Liver (tissue), 9 donors: Measurements from ENCODE around the gene NOL11. TPM values are rescaled to one million over a fixed set of nuclear protein-coding genes. Genes with fewer than 3 reads are reported as not detected.
"Not testable (repeated sequence)": the region's sequence is repeated elsewhere in the genome, so short reads cannot be mapped to it uniquely, and the experiment has no call there.

ENCODE experiments used
- DNase-seq: peaks from one replicate; pipeline ENCODE4 v3.0.0-alpha.2; 2017; ENCODE audit warnings: low spot score
- H3K27ac ChIP-seq, 2 donors: one replicate each; pipeline ENCODE4 v1.7.0; 2013; ENCODE audit warnings: inconsistent platforms in 2 of 2, low read length in 2 of 2, control low read depth in 1 of 2, low read depth in 1 of 2, mild to moderate bottlenecking in 1 of 2
- H3K27me3 ChIP-seq, 4 donors: one replicate each; pipeline versions ENCODE4 v1.6.1 to v1.7.0; 2013; ENCODE audit warnings: low read length in 3 of 4, inconsistent platforms in 1 of 4, mild to moderate bottlenecking in 1 of 4, moderate library complexity in 1 of 4; ENCODE audit not compliant: control insufficient read depth in 4 of 4, insufficient read depth in 4 of 4
- H3K36me3 ChIP-seq, 4 donors: one replicate each; pipeline versions ENCODE4 v1.6.1 to v1.7.0; 2013; ENCODE audit warnings: low read length in 3 of 4, mild to moderate bottlenecking in 3 of 4, low read depth in 1 of 4, moderate library complexity in 1 of 4; ENCODE audit not compliant: control insufficient read depth in 4 of 4, insufficient read depth in 3 of 4
- H3K4me1 ChIP-seq, 4 donors: one replicate each; pipeline versions ENCODE4 v1.6.1 to v1.7.0; 2013; ENCODE audit warnings: low read length in 3 of 4, mild to moderate bottlenecking in 3 of 4, moderate library complexity in 1 of 4; ENCODE audit not compliant: control insufficient read depth in 4 of 4, insufficient read depth in 4 of 4
- H3K4me3 ChIP-seq, 3 donors: one replicate each; pipeline versions ENCODE4 v1.6.1 to v1.7.0; 2013; ENCODE audit warnings: low read length in 3 of 3, control low read depth in 1 of 3, low read depth in 1 of 3, mild to moderate bottlenecking in 1 of 3
- H3K9ac ChIP-seq, 2 donors: one replicate each; pipeline ENCODE4 v1.7.0; 2013; ENCODE audit warnings: low read length in 2 of 2, mild to moderate bottlenecking in 2 of 2, moderate library complexity in 2 of 2, control low read depth in 1 of 2, low read depth in 1 of 2
- H3K9me3 ChIP-seq, 4 donors: one replicate each; pipeline versions ENCODE4 v1.6.1 to v1.7.0; 2013; ENCODE audit warnings: low read length in 3 of 4; ENCODE audit not compliant: control insufficient read depth in 4 of 4
- ATF3 ChIP-seq: IDR thresholded peaks from 2 replicates; pipeline ENCODE4 v1.6.1; 2016; ENCODE audit warnings: antibody characterized with exemption
- CTCF ChIP-seq: fragments of 150-350 bp; IDR thresholded peaks from 2 replicates; pipeline ENCODE4 v1.5.1; 2017; ENCODE audit warnings: improper control_type of control experiment, low read depth, low read length; ENCODE audit not compliant: missing input control
- EGR1 ChIP-seq, 2 donors: IDR thresholded peaks; 2 replicates each; pipeline ENCODE4 v1.6.1; 2016 to 2018; ENCODE audit warnings: antibody characterized with exemption in 2 of 2, low read depth in 2 of 2
- FOXA2 ChIP-seq: IDR thresholded peaks from 2 replicates; pipeline ENCODE4 v1.6.1; 2016; ENCODE audit warnings: antibody characterized with exemption
- GABPA ChIP-seq, 2 donors: IDR thresholded peaks in 1 of 2; conservative IDR thresholded peaks in 1 of 2; 2 replicates each; pipeline ENCODE4 v1.6.1; 2016; ENCODE audit warnings: antibody characterized with exemption in 2 of 2, mild to moderate bottlenecking in 1 of 2, moderate library complexity in 1 of 2
- HNF4G ChIP-seq: IDR thresholded peaks from 2 replicates; pipeline ENCODE4 v1.6.1; 2016; ENCODE audit warnings: antibody characterized with exemption
- JUND ChIP-seq, 2 donors: IDR thresholded peaks; 2 replicates each; pipeline ENCODE4 v1.6.1; 2016; ENCODE audit warnings: antibody characterized with exemption in 2 of 2
- MAX ChIP-seq: IDR thresholded peaks from 2 replicates; pipeline ENCODE4 v1.6.1; 2016; ENCODE audit warnings: antibody characterized with exemption
- NR2F2 ChIP-seq: IDR thresholded peaks from 2 replicates; pipeline ENCODE4 v1.6.1; 2016; ENCODE audit warnings: antibody characterized with exemption
- RAD21 ChIP-seq, 2 donors: IDR thresholded peaks; 2 replicates each; pipeline ENCODE4 v1.6.1; 2016; ENCODE audit warnings: antibody characterized with exemption in 2 of 2, mild to moderate bottlenecking in 2 of 2
- REST ChIP-seq: IDR thresholded peaks from 2 replicates; pipeline ENCODE4 v1.6.1; 2016; ENCODE audit warnings: antibody characterized with exemption, mild to moderate bottlenecking
- SP1 ChIP-seq: IDR thresholded peaks from 2 replicates; pipeline ENCODE4 v1.6.1; 2018; ENCODE audit warnings: antibody characterized with exemption, mild to moderate bottlenecking
- TAF1 ChIP-seq: conservative IDR thresholded peaks from 2 replicates; pipeline ENCODE4 v1.6.1; 2016; ENCODE audit warnings: antibody characterized with exemption, mild to moderate bottlenecking
- YY1 ChIP-seq: IDR thresholded peaks from 2 replicates; pipeline ENCODE4 v1.6.1; 2016; ENCODE audit warnings: antibody characterized with exemption, mild to moderate bottlenecking
- ZBTB33 ChIP-seq: IDR thresholded peaks from 2 replicates; pipeline ENCODE4 v1.6.1; 2016; ENCODE audit warnings: antibody characterized with exemption
- WGBS: extraction: QIAGEN DNeasy Blood & Tissue Kit; methylation state at CpG from one replicate; pipeline ENCODE4 v1.1.7; 2013; 5-methylcytosine and 5-hydroxymethylcytosine counted together
- polyA plus RNA-seq, 2 donors: library from polyadenylated mRNA; stranded (reverse) in 1 of 2; unstranded in 1 of 2; fragments of 200-250 nt in 1 of 2; fragments of >200 nt in 1 of 2; fragmentation: Nextera tagmentation in 1 of 2; extraction: Ambion mirVana in 1 of 2; gene quantifications; one replicate each; pipeline versions ENCODE4 v1.2.1 to v1.2.3, GENCODE V29; 2013 to 2015
- total RNA-seq, 2 donors: library from RNA; depleted of rRNA; stranded (reverse); fragments of >200 nt; gene quantifications; one replicate each; pipeline ENCODE4 v1.2.3, GENCODE V29; 2014
- donor health status: healthy.
- donor health status: healthy.
- donor health status: healthy.
- donor health status: healthy.
- donor health status: healthy.

Gene NOL11
- total and polyA plus RNA-seq, 4 donors, result 11.8 to 27.2 (median 20.7) TPM

GRCh38 chr17:67750067-67750466 is 32.3 kb downstream of the NOL11 start:
- H3K9ac ChIP-seq, result no peak overlapping the region
- no peaks in the 10 kb centered on the region for H3K4me1 ChIP-seq
- no peak overlapping the region for H3K4me3 ChIP-seq
- no peaks in the 10 kb centered on the region for H3K27me3 ChIP-seq
- no peak for TF ChIP-seq HNF4G
- TF ChIP-seq ZBTB33, result no peak
- TF ChIP-seq CTCF, result no peak
- TF ChIP-seq GABPA (IDR thresholded peaks at IDR 0.05 in 1 of 2, conservative IDR thresholded peaks at IDR 0.05 in 1 of 2), result no peak
- TF ChIP-seq MAX, result no peak
- TF ChIP-seq SP1, result no peak
- TF ChIP-seq ATF3, result no peak
- no peak for TF ChIP-seq RAD21 (IDR thresholded peaks at IDR 0.05)
- no peak for TF ChIP-seq YY1
- TF ChIP-seq REST, result no peak
- no peak for TF ChIP-seq TAF1
- H3K36me3 ChIP-seq, result peaks cover 6 to 37% (median 19%) of the 10 kb centered on the region in 4 donors
- no peaks in the 10 kb centered on the region for H3K9me3 ChIP-seq
- no peak overlapping the region for H3K27ac ChIP-seq
- no peak for DNase-seq
- whole genome bisulfite sequencing, result 99% methylated on average over 4 of the region's 4 CpGs

GRCh38 chr17:67751101-67752074 is 33.7 kb downstream of the NOL11 start:
- no peak overlapping the region for H3K27ac ChIP-seq
- no peak overlapping the region for H3K9ac ChIP-seq
- no peak for TF ChIP-seq HNF4G
- TF ChIP-seq TAF1, result no peak
- TF ChIP-seq CTCF, result no peak
- TF ChIP-seq GABPA (IDR thresholded peaks at IDR 0.05 in 1 of 2, conservative IDR thresholded peaks at IDR 0.05 in 1 of 2), result no peak
- TF ChIP-seq EGR1 (IDR thresholded peaks at IDR 0.05; ENCODE audit: low read depth in 2 of 2), result no peak
- TF ChIP-seq NR2F2, result no peak
- TF ChIP-seq JUND (IDR thresholded peaks at IDR 0.05), result no peak
- TF ChIP-seq YY1, result no peak
- TF ChIP-seq FOXA2, result no peak
- WGBS, result 84% methylated on average over 9 of the region's 9 CpGs
- no peaks in the 10 kb centered on the region for H3K9me3 ChIP-seq
- H3K27me3 ChIP-seq, result no peaks in the 10 kb centered on the region
- peaks cover 6 to 32% (median 15%) of the 10 kb centered on the region in 4 donors for H3K36me3 ChIP-seq
- H3K4me1 ChIP-seq, result no peaks in the 10 kb centered on the region
- DNase-seq, result no peak
- H3K4me3 ChIP-seq, result no peak overlapping the region

- H3K27ac ChIP-seq, H3K9ac ChIP-seq, H3K9me3 ChIP-seq, DNase-seq, H3K27me3 ChIP-seq, H3K4me3 ChIP-seq, H3K4me1 ChIP-seq: not testable (repeated sequence)
- 98% methylated on average over 3 of the region's 3 CpGs for WGBS
- H3K36me3 ChIP-seq, result peaks cover 6 to 28% (median 11%) of the 10 kb centered on the region in 4 donors
These were observed 34.4 kb downstream of the NOL11 start for GRCh38 chr17:67752160-67752559.
